CD4-positive, alpha-beta T cell treated with Interleukin-10 for 1 hour (primary cell): Measurements from ENCODE around the gene DUSP22.

Experiments used
- DNase-seq: peaks from one replicate; pipeline ENCODE4 v3.0.0-alpha.2; 2020

DUSP22 gene

DNA sequence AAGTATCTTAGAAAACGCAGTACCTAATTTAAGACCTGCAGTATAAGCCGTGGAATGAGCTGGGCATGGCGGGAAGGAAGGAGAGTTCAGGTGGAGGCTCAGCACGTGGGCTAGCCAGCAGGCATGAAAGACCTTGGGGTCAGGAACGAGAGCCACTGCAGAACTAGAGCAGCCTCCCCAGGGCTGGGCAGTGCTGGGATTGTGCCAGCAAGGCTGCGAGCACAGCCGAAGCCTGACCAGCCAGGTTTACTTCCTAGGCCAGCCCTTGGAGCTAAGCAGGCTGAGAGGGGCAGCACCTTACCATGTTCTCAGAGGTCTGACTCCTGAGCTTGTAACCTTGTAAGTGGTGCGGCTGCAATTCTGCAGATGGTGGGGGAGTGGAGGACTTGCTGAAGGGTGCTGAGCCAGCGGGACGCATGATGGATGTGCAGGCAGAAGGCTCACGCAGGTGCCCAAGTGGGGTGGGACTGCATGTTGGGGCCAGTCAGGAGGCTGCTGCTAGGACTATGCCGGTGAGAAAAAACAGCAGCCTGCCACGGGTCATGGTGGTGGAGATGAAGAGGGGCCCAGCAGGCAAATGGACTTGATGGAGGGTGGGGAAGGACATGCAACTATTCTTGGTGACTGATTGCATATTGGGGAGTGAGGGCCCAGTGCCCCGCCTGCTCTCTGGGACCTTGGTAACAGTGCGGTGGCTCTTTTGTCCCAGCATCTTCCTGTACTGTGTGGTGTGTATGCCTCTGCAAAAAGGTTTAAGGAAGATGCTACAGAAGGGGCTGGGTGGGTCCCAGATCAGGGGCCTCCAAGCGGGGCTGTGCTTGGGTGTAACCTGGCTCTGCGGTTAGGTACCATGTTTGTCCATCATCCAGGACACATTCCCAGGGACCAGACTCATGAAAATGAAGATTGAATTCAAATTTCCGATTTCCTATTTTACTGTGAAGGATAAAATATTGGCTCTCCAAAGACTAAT, 61.6 kb downstream of the DUSP22 start:
- no peak for DNase-seq

- DNase-seq = no peak
Measured at GRCh38 chr6:354631-355280, 62.5 kb downstream of the DUSP22 start.

GRCh38 chr6:355373-356208, 63.3 kb downstream of the DUSP22 start:
- DNase-seq = no peak

GRCh38 chr6:356828-357251, 64.6 kb downstream of the DUSP22 start:
- DNase-seq = no peak

GRCh38 chr6:357261-357790, 65.0 kb downstream of the DUSP22 start:
- no peak for DNase-seq

DNA sequence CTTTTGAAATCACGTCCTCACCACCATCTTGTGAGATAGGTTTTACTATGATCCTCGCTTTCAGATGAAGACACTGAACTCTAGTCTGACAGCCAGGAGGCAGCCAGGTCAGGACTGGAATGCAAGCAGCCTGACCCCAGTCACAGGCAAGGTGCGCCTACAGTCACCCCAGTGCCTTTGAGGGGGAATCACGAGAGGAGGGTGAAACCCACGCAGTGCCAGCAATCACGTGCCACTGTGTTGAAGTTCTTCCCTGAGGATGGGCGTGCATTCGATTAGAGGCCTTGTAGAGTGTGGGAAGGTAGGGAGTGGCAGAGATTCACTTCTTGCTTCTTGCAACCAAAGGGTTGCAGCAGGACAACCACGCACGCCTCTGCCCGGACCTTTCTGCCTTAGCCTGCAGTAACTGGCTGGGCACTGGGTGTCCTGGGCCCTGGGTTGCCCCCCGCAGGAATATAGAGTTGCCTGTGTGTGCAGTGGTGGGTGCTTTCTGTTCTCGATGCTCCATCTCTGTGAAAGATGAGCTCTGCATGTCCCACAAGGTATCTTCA, 65.6 kb downstream of the DUSP22 start:
- DNase-seq = no peak

DNA sequence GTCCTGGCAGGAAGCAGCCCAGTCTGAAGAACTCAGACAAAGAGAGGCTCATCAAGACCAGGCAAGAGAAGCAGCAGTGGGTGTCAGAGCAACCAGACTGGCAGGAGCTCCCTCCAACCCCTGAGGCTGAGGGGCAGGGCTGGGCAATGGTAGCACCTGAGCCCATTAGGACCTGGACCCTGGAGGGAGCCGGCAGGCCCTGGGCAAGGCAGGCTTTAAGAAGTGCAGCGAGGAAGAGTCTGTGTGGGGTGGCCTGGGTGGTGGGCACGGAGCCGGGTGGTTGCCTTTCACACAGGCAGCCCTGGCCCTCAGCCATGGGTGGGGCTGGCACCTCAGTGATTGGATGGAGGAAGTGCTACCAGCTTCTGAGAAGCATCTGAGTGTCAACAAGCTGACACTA, 66.1 kb downstream of the DUSP22 start:
- no peak for DNase-seq

- DNase-seq = no peak
Measured at GRCh38 chr6:358847-359246, 66.6 kb downstream of the DUSP22 start.

- DNase-seq = no peak
Measured at GRCh38 chr6:359261-360035, 67.2 kb downstream of the DUSP22 start.

- no peak for DNase-seq
Measured at GRCh38 chr6:360349-360748, 68.1 kb downstream of the DUSP22 start.

DNA sequence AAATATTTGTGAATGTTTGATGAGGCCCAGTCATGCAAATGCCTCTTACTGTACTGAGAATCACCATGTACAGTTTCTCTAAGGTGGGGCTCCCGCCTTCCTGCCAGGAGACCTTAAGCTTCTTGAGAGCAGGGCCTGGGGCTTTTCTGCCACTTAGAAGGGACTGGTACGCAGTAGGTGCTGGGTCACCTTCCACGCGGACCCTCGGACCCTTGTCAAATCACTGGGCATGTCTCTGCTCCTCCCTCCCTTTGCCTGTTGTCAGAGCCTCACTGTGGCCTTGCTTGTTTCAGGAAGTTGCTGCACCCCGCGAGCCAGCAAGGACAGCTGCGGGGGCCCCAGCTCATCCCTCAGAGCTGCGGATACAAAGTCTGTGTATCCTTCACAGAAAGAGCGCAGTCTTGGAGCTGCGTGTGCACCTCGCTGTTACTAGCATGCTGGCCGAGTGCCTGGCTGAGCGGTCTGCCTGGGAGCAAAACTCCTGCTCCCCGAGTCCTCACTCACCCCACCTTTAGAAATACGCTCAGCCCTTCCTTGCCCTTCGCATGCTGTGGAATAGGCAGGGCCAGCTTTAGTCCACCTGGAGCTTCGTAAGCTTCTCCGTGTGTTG, 68.6 kb downstream of the DUSP22 start:
- no peak for DNase-seq

DNA sequence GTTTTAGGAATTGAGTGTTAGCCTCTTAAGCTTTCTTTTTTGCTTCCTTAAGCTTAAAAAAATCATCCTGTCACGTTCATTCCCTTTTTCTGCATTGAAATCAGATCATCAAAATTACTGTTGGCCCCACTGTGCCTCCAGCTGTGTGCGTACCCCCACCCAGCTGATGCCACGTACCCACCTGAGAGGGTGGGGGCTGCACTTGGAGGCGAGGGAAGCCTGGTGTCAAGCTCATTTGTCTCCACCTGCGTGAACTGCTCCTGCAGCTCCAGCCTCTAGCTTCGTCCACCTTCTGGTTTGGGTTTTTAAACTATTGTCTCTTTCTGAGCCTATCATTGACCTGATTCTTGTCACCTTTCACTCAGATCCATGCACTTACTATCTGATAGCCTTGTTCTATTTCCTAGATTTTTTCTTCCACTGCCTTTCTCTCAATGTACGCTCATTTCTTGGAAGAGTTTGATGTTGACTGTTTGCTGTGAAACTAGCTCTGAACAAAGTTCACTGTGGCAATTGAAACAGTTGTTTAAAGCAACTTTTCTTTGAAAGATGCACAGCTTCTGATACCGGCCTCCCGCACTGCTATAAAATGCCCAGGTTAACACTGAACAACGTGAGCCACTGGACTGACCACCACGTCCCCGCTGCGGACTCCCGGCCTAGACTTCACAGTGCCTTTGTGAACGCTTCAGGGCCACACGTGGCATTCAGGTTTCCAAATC, 69.3 kb downstream of the DUSP22 start:
- DNase-seq = no peak

DNA sequence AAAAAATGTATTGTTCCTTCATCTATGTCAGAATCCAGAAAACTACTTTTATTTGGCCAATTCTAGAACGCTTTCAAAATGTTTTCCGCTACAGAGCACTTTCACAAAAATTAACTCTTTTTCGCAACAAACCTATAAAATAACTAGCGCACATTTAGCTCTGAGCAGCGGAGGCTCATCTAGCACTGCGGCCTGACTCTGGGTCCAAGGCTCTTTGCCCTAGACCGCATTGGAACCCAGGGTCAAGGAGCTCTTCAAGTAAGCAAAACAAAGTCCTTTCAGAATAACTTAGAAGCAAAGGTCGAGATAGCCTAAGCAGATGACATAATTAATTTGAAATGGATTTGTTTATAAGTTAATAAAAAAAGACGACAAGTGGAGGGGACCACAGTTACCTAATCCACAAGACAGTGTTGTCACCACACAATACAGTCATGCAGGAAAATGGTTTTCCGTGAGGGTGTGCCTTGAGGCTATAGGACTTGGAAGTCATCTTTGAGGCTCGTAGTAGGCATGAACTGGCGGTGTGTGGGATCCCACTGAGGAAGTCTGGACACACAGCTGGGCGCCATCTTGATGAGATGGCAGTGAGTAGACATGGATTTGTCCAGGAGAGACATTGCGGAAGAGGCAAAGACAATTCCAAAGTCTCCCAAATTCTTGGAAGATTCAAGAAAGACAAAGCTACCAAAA, 70.1 kb downstream of the DUSP22 start:
- no peak for DNase-seq

GRCh38 chr6:362924-363249, 70.6 kb downstream of the DUSP22 start:
- DNase-seq = no peak

GRCh38 chr6:363291-363690, 71.0 kb downstream of the DUSP22 start:
- DNase-seq = no peak

DNA sequence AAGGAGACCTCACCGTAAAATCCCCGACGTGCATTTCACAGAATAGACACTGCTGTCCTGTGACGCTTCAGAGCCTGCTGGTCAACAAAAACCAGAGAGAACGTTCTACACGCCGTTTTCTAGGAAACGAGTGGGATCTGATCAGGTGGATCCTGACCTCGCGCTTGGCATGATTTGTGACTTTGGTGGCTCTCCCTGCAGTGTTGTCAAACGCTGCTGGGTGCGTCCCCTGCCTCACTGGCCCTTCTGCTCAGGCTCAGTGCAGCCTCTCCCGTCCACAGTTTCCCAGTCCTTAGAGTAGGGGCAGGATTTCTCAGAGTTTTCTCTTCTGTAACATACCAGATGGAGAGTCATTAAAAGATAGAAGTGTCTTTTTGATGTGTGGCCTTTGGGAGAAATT, 71.6 kb downstream of the DUSP22 start:
- no peak for DNase-seq

DNA sequence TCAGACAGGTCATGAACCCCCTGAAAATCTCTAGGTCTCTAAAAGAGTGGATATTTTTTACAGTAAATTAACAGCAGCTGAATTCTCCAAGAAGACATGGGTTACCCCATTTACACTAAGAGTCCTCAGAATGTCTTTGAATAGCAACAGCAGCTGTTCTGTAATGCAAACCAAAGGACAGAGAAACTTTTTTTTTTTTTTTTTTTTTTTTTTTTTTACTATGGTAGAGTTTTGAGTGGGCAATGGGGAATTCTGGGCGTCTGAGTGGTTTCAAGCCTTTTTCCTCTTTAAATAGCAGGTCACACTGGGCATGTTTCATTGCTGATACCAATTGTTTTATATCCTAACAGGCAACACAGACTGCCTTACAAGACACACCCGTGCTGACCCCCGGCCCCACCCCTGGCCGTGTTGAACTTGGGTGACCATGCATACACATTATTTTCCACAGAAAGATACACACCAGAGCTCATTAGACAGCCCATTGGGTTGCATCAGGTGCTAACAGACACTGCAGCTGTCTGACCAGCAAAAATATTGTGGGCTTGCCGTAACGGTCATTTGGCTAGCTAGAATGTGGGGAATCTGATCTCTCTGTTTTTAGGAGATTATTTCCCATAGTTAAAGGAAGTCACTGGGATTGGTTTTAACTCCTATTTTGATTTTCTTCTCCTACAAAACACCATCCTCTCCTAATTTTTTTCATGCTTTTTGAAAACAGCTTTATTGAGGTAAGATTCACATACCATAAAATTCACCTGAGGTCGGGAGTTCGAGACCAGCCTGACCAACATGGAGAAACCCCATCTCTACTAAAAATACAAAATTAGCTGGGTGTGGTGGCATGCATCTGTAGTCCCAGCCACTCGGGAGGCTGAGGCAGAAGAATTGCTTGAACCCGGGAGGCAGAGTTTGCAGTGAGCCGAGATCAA, 72.6 kb downstream of the DUSP22 start:
- DNase-seq = no peak

DNA sequence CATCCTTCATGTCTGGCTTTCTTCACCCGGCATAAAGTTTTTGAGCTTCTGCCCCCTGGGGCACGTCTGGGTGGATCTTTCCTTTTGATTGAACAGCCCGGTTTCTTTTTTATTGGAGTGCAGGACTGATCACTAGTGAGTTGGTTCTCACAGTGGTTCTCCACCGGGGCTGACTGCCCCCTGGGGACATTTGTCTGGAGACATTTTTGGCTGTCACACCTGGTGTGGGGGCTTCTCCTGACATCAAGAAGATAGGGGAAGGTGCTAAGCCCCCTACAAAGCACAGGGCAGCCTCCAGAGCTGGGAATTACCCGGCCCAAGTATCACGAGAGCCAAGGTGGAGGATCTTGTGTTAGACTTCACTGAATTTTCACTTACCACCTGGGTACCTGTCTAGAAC, 73.5 kb downstream of the DUSP22 start:
- DNase-seq = no peak
